BLaER1 (cell line): ENCODE data around the gene EMILIN1.
"Not testable (repeated sequence)": the region's sequence is repeated elsewhere in the genome, so short reads cannot be mapped to it uniquely, and the experiment has no call there.

Experiments
- H3K27ac ChIP-seq: shearing (Covaris generic); formaldehyde crosslinking; 2 replicates; pipeline ENCODE4 v1.8.1; 2022
- H3K27me3 ChIP-seq: shearing (Covaris generic); formaldehyde crosslinking; 2 replicates; pipeline ENCODE4 v1.8.1; 2022
- H3K36me3 ChIP-seq: shearing (Covaris generic); formaldehyde crosslinking; 2 replicates; pipeline ENCODE4 v1.8.1; 2022
- H3K4me1 ChIP-seq: shearing (Covaris generic); formaldehyde crosslinking; 2 replicates; pipeline ENCODE4 v1.8.1; 2022
- H3K4me2 ChIP-seq: shearing (Covaris generic); formaldehyde crosslinking; 2 replicates; pipeline ENCODE4 v1.8.1; 2022
- H3K4me3 ChIP-seq: shearing (Covaris generic); formaldehyde crosslinking; 2 replicates; pipeline ENCODE4 v1.8.1; 2022
- H3K9ac ChIP-seq: shearing (Covaris generic); formaldehyde crosslinking; 2 replicates; pipeline ENCODE4 v1.8.1; 2022
- H3K9me3 ChIP-seq: shearing (Covaris generic); formaldehyde crosslinking; 2 replicates; pipeline ENCODE4 v1.8.1; 2022
- H4K20me1 ChIP-seq: shearing (Covaris generic); formaldehyde crosslinking; 2 replicates; pipeline ENCODE4 v1.8.1; 2022
- Cebpa-rat ChIP-seq: shearing (Covaris generic); IDR thresholded peaks from 2 replicates; pipeline ENCODE4 v1.8.1; 2022

The EMILIN1 gene

DNA sequence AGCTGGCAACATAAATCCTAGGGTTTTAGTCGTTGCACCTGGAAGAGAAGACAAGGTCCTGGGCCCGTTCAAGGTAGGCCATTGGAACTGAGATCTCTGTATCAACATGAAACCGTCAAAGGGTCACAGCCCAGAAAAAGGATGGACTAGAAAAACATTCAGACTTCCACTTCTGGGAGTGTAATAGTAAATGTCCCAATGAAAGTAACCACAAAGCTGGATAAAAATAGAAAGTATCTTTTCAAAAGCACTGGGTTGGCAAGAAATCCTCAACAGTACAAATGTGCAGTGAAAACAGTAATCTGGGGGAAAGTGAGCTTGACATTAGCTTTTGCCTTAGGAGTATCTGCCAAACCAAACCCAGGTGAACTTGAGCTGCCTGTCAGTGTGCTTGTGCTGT is 27.6 kb downstream of the EMILIN1 start:
- no peaks in the 10 kb centered on the region for H3K36me3 ChIP-seq
- H3K9ac ChIP-seq = no peak overlapping the region
- H3K27me3 ChIP-seq = no peaks in the 10 kb centered on the region
- no peak overlapping the region for H3K4me3 ChIP-seq
- no peaks in the 10 kb centered on the region for H3K9me3 ChIP-seq
- H3K4me1 ChIP-seq = peaks cover 14% of the 10 kb centered on the region
- TF ChIP-seq Cebpa-rat = no peak
- H3K4me2 ChIP-seq = peak overlapping the region; percentile 57
- no peak overlapping the region for H3K27ac ChIP-seq
- H4K20me1 ChIP-seq = no peaks in the 10 kb centered on the region

DNA sequence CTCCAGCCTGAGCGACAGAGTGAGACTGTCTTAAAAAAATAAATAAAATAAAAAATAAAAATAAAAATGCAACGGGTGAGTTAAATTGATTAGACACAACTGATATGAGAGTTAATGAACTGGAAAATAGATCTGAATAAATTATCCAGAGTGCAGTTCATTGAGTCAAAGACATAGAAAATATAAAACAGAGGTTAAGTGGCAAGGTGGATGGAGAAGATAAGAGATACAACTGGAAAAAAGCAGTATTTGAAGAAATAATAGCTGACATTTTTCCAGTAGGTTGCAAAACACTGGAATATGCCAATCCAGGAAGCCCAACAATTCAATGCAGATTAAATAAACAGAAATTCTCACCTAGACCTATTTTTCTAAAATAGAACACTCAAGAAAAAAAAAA is 29.8 kb downstream of the EMILIN1 start:
- H3K4me3 ChIP-seq = no peak overlapping the region
- no peak overlapping the region for H3K9ac ChIP-seq
- no peak overlapping the region for H3K27ac ChIP-seq
- H3K36me3 ChIP-seq = no peaks in the 10 kb centered on the region
- peaks cover 14% of the 10 kb centered on the region for H3K4me1 ChIP-seq
- no peak overlapping the region for H3K4me2 ChIP-seq
- H3K9me3 ChIP-seq = no peaks in the 10 kb centered on the region
- no peak for TF ChIP-seq Cebpa-rat
- no peaks in the 10 kb centered on the region for H4K20me1 ChIP-seq
- H3K27me3 ChIP-seq = no peaks in the 10 kb centered on the region

DNA sequence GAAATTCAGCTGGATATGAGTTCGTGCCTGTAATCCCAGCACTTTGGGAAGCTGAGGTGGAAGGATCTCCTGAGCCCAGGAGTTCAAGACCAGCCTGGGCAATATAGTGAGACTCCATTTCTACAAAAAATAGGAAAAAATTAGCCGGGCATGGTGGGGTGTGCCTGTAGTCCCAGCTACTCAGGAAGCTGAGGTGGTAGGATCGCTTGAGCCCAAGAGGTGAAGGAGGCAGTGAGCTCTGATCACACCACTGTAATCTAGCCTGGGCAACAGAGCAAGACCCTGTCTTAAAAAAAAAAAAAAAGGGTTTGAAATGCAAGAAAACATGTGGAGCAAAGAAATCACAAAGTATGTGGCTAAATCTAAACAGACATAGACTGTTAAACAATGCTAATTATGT is 30.7 kb downstream of the EMILIN1 start:
- no peaks in the 10 kb centered on the region for H4K20me1 ChIP-seq
- H3K4me3 ChIP-seq = no peak overlapping the region
- H3K27me3 ChIP-seq = no peaks in the 10 kb centered on the region
- no peak overlapping the region for H3K9ac ChIP-seq
- H3K4me1 ChIP-seq = peaks cover 14% of the 10 kb centered on the region
- H3K4me2 ChIP-seq = no peak overlapping the region
- H3K9me3 ChIP-seq = no peaks in the 10 kb centered on the region
- H3K27ac ChIP-seq = no peak overlapping the region
- no peak for TF ChIP-seq Cebpa-rat
- H3K36me3 ChIP-seq = no peaks in the 10 kb centered on the region

DNA sequence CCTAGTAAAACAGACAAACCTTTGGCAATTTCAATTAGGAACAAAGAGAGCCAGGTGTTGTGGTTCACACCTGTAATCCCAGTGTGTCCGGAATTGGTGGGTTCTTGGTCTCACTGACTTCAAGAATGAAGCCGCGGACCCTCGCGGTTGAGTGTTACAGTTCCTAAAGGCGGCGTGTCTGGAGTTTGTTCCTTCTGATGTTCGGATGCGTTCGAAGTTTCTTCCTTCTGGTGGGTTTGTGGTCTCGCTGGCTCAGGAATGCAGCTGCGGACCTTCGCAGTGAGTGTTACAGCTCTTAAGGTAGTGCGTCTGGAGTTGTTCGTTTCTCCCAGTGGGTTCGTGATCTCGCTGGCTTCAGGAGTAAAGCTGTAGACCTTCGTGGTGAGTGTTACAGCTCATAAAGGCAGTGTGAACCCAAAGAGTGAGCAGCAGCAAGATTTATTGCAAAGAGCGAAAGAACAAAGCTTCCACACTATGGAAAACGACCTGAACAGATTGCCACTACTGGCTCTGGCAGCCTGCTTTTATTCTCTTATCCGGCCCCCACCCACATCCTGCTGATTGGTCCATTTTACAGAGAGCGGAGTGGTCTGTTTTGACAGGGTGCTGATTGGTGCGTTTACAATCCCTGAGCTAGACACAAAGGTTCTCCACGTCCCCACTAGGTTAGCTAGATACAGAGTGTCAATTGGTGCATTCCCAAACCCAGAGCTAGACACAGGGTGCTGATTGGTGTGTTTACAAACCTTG is 32.4 kb downstream of the EMILIN1 start:
- H3K27me3 ChIP-seq, H3K4me1 ChIP-seq, H3K27ac ChIP-seq, H3K9me3 ChIP-seq, H3K9ac ChIP-seq, H3K4me3 ChIP-seq, H4K20me1 ChIP-seq, H3K4me2 ChIP-seq, H3K36me3 ChIP-seq: not testable (repeated sequence)

DNA sequence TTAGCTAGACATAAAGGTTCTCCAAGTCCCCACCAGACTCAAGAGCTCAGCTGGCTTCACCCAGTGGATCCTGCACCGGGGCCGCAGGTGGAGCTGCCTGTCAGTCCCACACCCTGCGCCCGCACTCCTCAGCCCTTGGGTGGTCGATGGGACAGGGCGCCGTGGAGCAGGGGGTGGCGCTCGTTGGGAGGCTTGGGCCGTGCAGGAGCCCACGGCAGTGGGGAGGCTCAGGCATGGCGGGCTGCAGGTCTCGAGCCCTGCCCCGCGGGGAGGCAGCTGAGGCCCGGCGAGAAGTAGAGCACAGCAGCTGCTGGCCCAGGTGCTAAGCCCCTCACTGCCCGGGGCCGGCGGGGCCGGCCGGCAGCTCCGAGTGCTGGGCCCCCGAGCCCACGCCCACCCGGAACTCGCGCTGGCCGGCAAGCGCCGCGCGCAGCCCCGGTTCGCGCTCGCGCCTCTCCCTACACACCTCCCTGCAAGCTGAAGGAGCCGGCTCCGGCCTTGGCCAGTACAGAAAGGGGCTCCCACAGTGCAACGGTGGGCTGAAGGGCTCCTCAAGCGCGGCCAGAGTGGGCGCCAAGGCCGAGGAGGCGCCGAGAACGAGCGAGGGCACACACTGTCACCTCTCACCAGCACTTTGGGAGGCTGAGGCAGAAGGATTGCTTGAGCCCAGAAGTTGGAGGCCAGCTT is 33.1 kb downstream of the EMILIN1 start:
- H4K20me1 ChIP-seq, H3K27ac ChIP-seq, H3K36me3 ChIP-seq, H3K9ac ChIP-seq, H3K27me3 ChIP-seq, H3K4me1 ChIP-seq, H3K9me3 ChIP-seq, H3K4me3 ChIP-seq, H3K4me2 ChIP-seq: not testable (repeated sequence)

DNA sequence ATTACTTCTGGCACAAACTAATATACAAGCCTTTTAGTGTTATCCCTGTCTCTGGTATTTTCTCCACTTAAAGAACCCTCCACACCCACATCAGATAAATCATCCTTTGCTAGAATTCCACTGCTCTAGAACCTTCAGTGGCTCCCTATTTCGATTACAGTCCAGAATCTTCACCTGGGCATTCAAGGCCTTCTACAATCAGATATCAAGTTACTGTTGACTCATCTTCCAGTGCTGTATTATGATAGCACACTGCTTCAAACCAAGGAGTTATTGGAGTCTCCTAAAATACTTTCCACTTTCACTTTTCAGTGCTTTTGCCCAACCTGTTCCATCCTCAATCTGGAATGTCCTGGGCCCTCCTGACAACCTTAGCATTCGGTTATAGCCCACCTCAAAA is 37.1 kb downstream of the EMILIN1 start:
- H3K36me3 ChIP-seq = no peaks in the 10 kb centered on the region
- no peak overlapping the region for H3K9ac ChIP-seq
- H3K27ac ChIP-seq = no peak overlapping the region
- H3K27me3 ChIP-seq = peaks cover 37% of the 10 kb centered on the region
- no peak overlapping the region for H3K4me2 ChIP-seq
- no peaks in the 10 kb centered on the region for H3K9me3 ChIP-seq
- TF ChIP-seq Cebpa-rat = no peak
- 0 out of 2 replicates have a peak, but pooled peaks cover 12% of the 10 kb centered on the region for H3K4me1 ChIP-seq
- H3K4me3 ChIP-seq = no peak overlapping the region
- no peaks in the 10 kb centered on the region for H4K20me1 ChIP-seq

DNA sequence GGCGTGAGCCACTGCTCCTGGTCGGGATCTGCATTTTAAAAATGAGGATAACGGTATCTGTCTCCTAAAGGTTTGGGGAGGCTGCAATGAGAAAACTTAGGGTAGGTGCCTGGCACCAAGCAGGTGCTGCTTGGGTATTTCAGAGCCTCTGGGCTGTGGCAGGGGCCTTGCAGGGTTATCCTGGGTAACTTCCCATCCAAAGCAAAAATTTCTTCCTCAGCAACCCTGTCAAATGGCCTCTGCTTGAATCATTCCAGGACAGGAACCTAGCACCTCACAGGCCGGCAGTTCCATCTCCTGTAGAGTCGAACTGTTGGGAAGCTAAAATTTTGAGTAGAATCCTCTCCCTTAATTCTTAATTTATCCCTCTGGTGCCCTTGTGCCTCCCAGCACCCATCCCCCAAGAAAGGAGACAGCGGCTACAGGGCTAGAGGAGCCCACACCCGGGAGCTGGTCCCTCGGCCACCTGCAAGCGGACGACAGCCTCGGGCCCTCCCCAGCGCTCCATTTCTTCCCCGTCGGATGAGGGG is 39.6 kb downstream of the EMILIN1 start:
- Histone ChIP-seq H3K4me1 (0 out of 2 replicates have a peak, but pooled peaks cover 12% of the 10 kb centered on the region), H3K9me3 (no peaks in the 10 kb centered on the region), H3K36me3 (no peaks in the 10 kb centered on the region), H4K20me1 (no peaks in the 10 kb centered on the region), H3K4me3 (peak overlapping the region; percentile 68), H3K27me3 (peaks cover 62% of the 10 kb centered on the region), H3K27ac (no peak overlapping the region), H3K9ac (no peak overlapping the region), H3K4me2 (peak overlapping the region; percentile 85)
- TF ChIP-seq Cebpa-rat = no peak

DNA sequence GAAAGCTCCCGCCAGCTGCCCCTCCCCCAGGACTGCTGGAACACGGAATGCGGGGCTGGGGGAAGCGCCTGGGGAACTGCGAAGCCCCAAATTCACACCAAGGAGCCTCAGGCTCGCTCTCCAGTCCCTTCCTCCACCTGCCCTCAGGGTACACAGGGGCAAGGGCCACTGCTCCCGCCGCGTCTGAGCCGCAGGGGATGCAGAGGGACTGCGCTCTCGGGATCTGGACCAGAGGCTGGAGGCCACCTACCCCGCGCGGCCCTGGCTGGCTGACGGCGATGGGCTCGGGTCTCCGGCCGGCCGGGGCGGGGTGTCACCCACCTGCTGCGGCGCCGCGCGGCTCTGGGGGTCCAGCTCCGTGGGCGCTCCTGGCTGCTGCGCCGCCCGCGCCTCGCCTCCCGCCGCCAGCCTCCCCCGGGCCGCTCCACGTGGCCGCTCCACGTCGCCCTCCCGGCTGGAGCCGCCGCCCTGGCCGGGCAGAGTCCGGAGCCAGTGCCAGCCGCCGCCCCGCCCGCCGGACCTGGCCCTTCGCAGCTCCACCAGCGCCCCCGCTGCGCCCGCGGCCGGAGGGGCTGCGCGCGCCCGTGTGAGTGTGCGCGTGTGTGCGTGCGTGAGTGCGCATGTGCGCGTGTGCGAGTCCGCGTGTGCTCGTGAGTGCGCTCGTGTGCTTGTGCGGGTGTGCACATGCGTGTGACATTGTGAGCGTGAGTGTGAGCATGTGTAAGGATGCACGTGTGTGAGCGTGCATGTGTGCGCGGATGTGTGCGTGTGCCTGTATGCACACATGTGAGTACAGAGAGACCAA is 40.3 kb downstream of the EMILIN1 start, which contains the start of gene CGREF1:
Gene CGREF1, minus strand, starts transcription at position 604 of the 805 bp plus-strand sequence. CDS start 14,762 bp downstream, outside the sequence.
- Histone ChIP-seq H3K9ac (peak within 1 kb of the TSS; percentile 60), H3K27me3 (peaks cover 69% of the 10 kb centered on the region), H3K4me3 (peak within 1 kb of the TSS; percentile 68), H3K4me1 (0 out of 2 replicates have a peak, but pooled peaks cover 12% of the 10 kb centered on the region), H3K36me3 (no peaks in the 10 kb centered on the region), H4K20me1 (no peaks in the 10 kb centered on the region), H3K9me3 (no peaks in the 10 kb centered on the region), H3K27ac (0 out of 2 replicates have a peak within 1 kb of the TSS, but pooled peaks have one; percentile 26), H3K4me2 (peak within 1 kb of the TSS; percentile 85)
- no peak for TF ChIP-seq Cebpa-rat

DNA sequence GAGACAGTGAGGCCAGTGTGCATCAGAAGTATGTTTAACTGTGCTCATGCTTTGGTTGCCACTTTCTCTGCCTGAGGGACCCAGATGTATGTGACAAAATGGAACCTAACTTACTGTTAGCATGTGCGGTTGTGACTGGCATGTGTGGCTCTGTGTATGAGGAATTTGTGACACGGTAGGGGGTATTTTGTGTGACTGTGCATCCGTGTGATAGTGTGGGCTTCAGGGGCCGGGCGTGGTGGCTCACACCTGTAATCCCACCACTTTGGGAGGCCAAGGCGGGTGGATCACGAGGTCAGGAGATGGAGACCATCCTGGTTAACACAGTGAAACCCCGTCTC is 40.9 kb downstream of the EMILIN1 start:
- peaks cover 75% of the 10 kb centered on the region for H3K27me3 ChIP-seq
- not testable (repeated sequence) for H3K27ac ChIP-seq, H3K36me3 ChIP-seq, H4K20me1 ChIP-seq, H3K9me3 ChIP-seq, H3K9ac ChIP-seq
- H3K4me3 ChIP-seq = peak overlapping the region; percentile 68
- peak overlapping the region; percentile 85 for H3K4me2 ChIP-seq
- 0 out of 2 replicates have a peak, but pooled peaks cover 12% of the 10 kb centered on the region for H3K4me1 ChIP-seq
